ENCODE data around the gene NUAK1.

- TF ChIP-seq CTCF (conservative IDR thresholded peaks at IDR 0.05 in 1 of 2, IDR thresholded peaks at IDR 0.05 in 1 of 2; ENCODE audit: low read depth in 1 of 2, low read length in 2 of 2) (no peak), EZH2 (IDR thresholded peaks at IDR 0.05; ENCODE audit: low read length, missing control alignments) (no peak)
Measured at GRCh38 chr12:106163712-106164111, 25.0 kb upstream of the NUAK1 start.
